Measurements from ENCODE around the gene CGRRF1. TPM values are rescaled to one million over a fixed set of nuclear protein-coding genes. Genes with fewer than 3 reads are reported as not detected.

The CGRRF1 gene
- total and polyA plus RNA-seq, 7 donors = 11.6 to 52.8 (median 21.5) TPM

- 73 to 87% methylated on average over 2 of the region's 2 CpGs for WGBS, 2 donors
- no peak for TF ChIP-seq EP300 (IDR thresholded peaks at IDR 0.05)
- TF ChIP-seq POLR2AphosphoS5 (IDR thresholded peaks at IDR 0.05) = peak in 1 of 4 donors; percentile 12
- Histone ChIP-seq H3K4me1 (peaks cover 0 to 21% (median 15%) of the 10 kb centered on the region in 4 donors), H3K4me3 (no peak overlapping the region), H3K9me3 (no peaks in the 10 kb centered on the region), H3K27ac (peak overlapping the region in 1 of 4 donors; percentile 9), H3K36me3 (peaks cover under 1 to 19% (median 6%) of the 10 kb centered on the region in 4 donors), H3K27me3 (no peaks in the 10 kb centered on the region)
- intact Hi-C loops (cut with DNase I) = no loop called here
- DNase-seq = no peak
These were observed 19.3 kb downstream of the CGRRF1 start for GRCh38 chr14:54528973-54529372.

GRCh38 chr14:54529811-54530210 lies 20.1 kb downstream of the CGRRF1 start:
- Histone ChIP-seq H3K27me3 (no peaks in the 10 kb centered on the region), H3K36me3 (peaks cover 0 to 10% (median 3%) of the 10 kb centered on the region in 4 donors), H3K27ac (peak overlapping the region in 1 of 4 donors; percentile 9), H3K9me3 (no peaks in the 10 kb centered on the region), H3K4me1 (peaks cover 0 to 21% (median 15%) of the 10 kb centered on the region in 4 donors), H3K4me3 (no peak overlapping the region)
- TF ChIP-seq EP300 (IDR thresholded peaks at IDR 0.05) (no peak), CTCF (IDR thresholded peaks at IDR 0.05) (no peak), POLR2A (IDR thresholded peaks at IDR 0.05) (no peak), POLR2AphosphoS5 (IDR thresholded peaks at IDR 0.05) (no peak)
- 7 to 51% methylated on average over 1 of the region's 1 CpG for WGBS, 2 donors
- intact Hi-C loops (cut with DNase I) = no loop called here
- no peak for DNase-seq

- no peaks in the 10 kb centered on the region for H3K27me3 ChIP-seq
- peaks cover 0 to 21% (median 15%) of the 10 kb centered on the region in 4 donors for H3K4me1 ChIP-seq
- no peak overlapping the region for H3K4me3 ChIP-seq
- TF ChIP-seq CTCF (IDR thresholded peaks at IDR 0.05) (no peak), POLR2AphosphoS5 (IDR thresholded peaks at IDR 0.05) (no peak), EP300 (IDR thresholded peaks at IDR 0.05) (no peak), POLR2A (IDR thresholded peaks at IDR 0.05) (no peak)
- 78 to 94% methylated on average over 3 of the region's 3 CpGs for WGBS, 2 donors
- intact Hi-C loops (cut with DNase I) = no loop called here
- H3K36me3 ChIP-seq = no peaks in the 10 kb centered on the region
- H3K27ac ChIP-seq = no peak overlapping the region
- no peak for DNase-seq
- H3K9me3 ChIP-seq = no peaks in the 10 kb centered on the region
These were observed 22.7 kb downstream of the CGRRF1 start for GRCh38 chr14:54532111-54533012.

GRCh38 chr14:54533100-54533499 lies 23.4 kb downstream of the CGRRF1 start:
- Histone ChIP-seq H3K27ac (no peak overlapping the region), H3K4me1 (peaks cover 0 to 15% (median 15%) of the 10 kb centered on the region in 4 donors), H3K4me3 (no peak overlapping the region), H3K9me3 (no peaks in the 10 kb centered on the region), H3K36me3 (peaks cover 0 to 6% (median 1%) of the 10 kb centered on the region in 4 donors), H3K27me3 (no peaks in the 10 kb centered on the region)
- 88 to 91% methylated on average over 1 of the region's 1 CpG for WGBS, 2 donors
- no peak for TF ChIP-seq POLR2A (IDR thresholded peaks at IDR 0.05)
- TF ChIP-seq CTCF (IDR thresholded peaks at IDR 0.05) = no peak
- TF ChIP-seq EP300 (IDR thresholded peaks at IDR 0.05) = no peak
- no peak for TF ChIP-seq POLR2AphosphoS5 (IDR thresholded peaks at IDR 0.05)
- intact Hi-C loops (cut with DNase I) = no loop called here
- DNase-seq = no peak

GRCh38 chr14:54535126-54535525 lies 25.4 kb downstream of the CGRRF1 start:
- H3K9me3 ChIP-seq = no peaks in the 10 kb centered on the region
- H3K36me3 ChIP-seq = peaks cover 0 to 24% (median 3%) of the 10 kb centered on the region in 4 donors
- no peaks in the 10 kb centered on the region for H3K27me3 ChIP-seq
- no peak for TF ChIP-seq POLR2AphosphoS5 (IDR thresholded peaks at IDR 0.05)
- TF ChIP-seq POLR2A (IDR thresholded peaks at IDR 0.05) = no peak
- no peak for TF ChIP-seq CTCF (IDR thresholded peaks at IDR 0.05)
- 24 to 74% methylated on average over 1 of the region's 1 CpG for WGBS, 2 donors
- H3K4me3 ChIP-seq = no peak overlapping the region
- no peak for DNase-seq
- H3K27ac ChIP-seq = no peak overlapping the region
- peaks cover 0 to 2% (median under 1%) of the 10 kb centered on the region in 4 donors for H3K4me1 ChIP-seq
- intact Hi-C loops (cut with DNase I) = no loop called here
